ENCODE measurements around the gene KLHL33.

DNA sequence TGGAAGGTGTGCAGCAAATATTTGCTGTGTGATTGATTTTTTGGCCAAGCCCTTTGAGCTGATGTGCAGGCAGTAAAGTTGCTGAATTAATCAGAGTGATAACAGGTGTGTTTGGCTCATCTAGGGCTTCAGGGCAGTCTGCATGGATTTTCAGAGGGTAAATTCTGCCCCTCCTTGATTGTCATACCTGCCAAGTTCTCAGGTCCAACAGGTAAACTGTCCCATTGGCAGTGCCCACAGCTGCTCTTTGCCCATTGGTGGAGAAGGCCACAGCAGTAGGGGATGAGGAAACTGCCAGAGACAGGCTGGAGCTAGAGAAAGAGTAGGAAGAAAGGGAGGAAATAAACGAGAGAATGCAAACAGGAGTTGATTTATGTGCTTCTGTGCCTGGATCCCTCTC, 56.2 kb downstream of the KLHL33 start:
- TF ChIP-seq, protein P1, sequence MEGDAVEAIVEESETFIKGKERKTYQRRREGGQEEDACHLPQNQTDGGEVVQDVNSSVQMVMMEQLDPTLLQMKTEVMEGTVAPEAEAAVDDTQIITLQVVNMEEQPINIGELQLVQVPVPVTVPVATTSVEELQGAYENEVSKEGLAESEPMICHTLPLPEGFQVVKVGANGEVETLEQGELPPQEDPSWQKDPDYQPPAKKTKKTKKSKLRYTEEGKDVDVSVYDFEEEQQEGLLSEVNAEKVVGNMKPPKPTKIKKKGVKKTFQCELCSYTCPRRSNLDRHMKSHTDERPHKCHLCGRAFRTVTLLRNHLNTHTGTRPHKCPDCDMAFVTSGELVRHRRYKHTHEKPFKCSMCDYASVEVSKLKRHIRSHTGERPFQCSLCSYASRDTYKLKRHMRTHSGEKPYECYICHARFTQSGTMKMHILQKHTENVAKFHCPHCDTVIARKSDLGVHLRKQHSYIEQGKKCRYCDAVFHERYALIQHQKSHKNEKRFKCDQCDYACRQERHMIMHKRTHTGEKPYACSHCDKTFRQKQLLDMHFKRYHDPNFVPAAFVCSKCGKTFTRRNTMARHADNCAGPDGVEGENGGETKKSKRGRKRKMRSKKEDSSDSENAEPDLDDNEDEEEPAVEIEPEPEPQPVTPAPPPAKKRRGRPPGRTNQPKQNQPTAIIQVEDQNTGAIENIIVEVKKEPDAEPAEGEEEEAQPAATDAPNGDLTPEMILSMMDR (tag by site-specific recombination; IDR thresholded peaks at IDR 0.05), result no peak
- TF ChIP-seq ZNF157 (tag by site-specific recombination; IDR thresholded peaks at IDR 0.05) (no peak), ZBTB26 (tag by site-specific recombination; optimal IDR thresholded peaks at IDR 0.05) (no peak), YY1 (tag by site-specific recombination; IDR thresholded peaks at IDR 0.05) (no peak), PRDM1 (tag by site-specific recombination; IDR thresholded peaks at IDR 0.05) (no peak), ZBTB8A (tag by site-specific recombination; IDR thresholded peaks at IDR 0.05) (no peak), ZNF792 (tag by site-specific recombination; IDR thresholded peaks at IDR 0.05) (no peak), ZNF366 (tag by site-specific recombination; conservative IDR thresholded peaks at IDR 0.05) (no peak), ZNF837 (tag by site-specific recombination; IDR thresholded peaks at IDR 0.05) (no peak), FEZF1 (tag by site-specific recombination; IDR thresholded peaks at IDR 0.05) (no peak), ZNF175 (tag by site-specific recombination; IDR thresholded peaks at IDR 0.05) (no peak), ZNF274 (IDR thresholded peaks at IDR 0.05; ENCODE audit: low read length) (no peak), ZNF274 (tag by site-specific recombination; IDR thresholded peaks at IDR 0.05; ENCODE audit: borderline replicate concordance) (no peak), ZNF785 (tag by site-specific recombination; IDR thresholded peaks at IDR 0.05) (no peak), ZNF24 (tag by site-specific recombination; IDR thresholded peaks at IDR 0.05) (no peak)
